H54 (cell line): ENCODE data around the gene PAQR3.
"Not testable (repeated sequence)": the region's sequence is repeated elsewhere in the genome, so short reads cannot be mapped to it uniquely, and the experiment has no call there.

Source experiments
- DNase-seq: peaks from one replicate; pipeline ENCODE4 v3.0.0; 2011; ENCODE audit warnings: low spot score, mixed read lengths; ENCODE audit not compliant: insufficient read length
- FAIRE-seq: peaks from 3 replicates; lab custom pipeline; 2011; peaks lifted over from hg19 to GRCh38; lab: Jason Lieb, UNC
- POLR2A ChIP-seq: IDR thresholded peaks from 2 replicates; pipeline ENCODE4 v1.6.1; 2011; ENCODE audit warnings: low read depth, mild to moderate bottlenecking, low read length

PAQR3 gene

GRCh38 chr4:78902298-78902697, 36.9 kb downstream of the PAQR3 start:
- DNase-seq (no peak), FAIRE-seq (no peak)
- TF ChIP-seq POLR2A, result no peak

- DNase-seq (no peak), FAIRE-seq (no peak)
- TF ChIP-seq POLR2A, result no peak
These were observed 37.4 kb downstream of the PAQR3 start for GRCh38 chr4:78901882-78902281.

GRCh38 chr4:78899302-78899701, 39.9 kb downstream of the PAQR3 start:
- no peak for TF ChIP-seq POLR2A
- no peak for DNase-seq
- FAIRE-seq, result no peak

GRCh38 chr4:78889955-78890354, 49.3 kb downstream of the PAQR3 start:
- FAIRE-seq (no peak), DNase-seq (no peak)
- TF ChIP-seq POLR2A, result no peak

- no peak for TF ChIP-seq POLR2A
- FAIRE-seq (no peak), DNase-seq (no peak)
These were observed 53.6 kb downstream of the PAQR3 start for GRCh38 chr4:78885598-78885997.

GRCh38 chr4:78880874-78881492, 58.3 kb downstream of the PAQR3 start:
- no peak for FAIRE-seq
- TF ChIP-seq POLR2A, result no peak
- DNase-seq, result no peak

- TF ChIP-seq POLR2A, result no peak
- FAIRE-seq, result no peak
- no peak for DNase-seq
These were observed 61.2 kb downstream of the PAQR3 start for GRCh38 chr4:78878031-78878430.

GRCh38 chr4:78876568-78877320, 62.5 kb downstream of the PAQR3 start:
- DNase-seq (no peak), FAIRE-seq (no peak)
- no peak for TF ChIP-seq POLR2A

- no peak for TF ChIP-seq POLR2A
- DNase-seq (no peak), FAIRE-seq (no peak)
These were observed 69.2 kb downstream of the PAQR3 start for GRCh38 chr4:78870056-78870455.

GRCh38 chr4:78868712-78869111, 70.5 kb downstream of the PAQR3 start:
- DNase-seq, FAIRE-seq: not testable (repeated sequence)

GRCh38 chr4:78865451-78865850, 73.8 kb downstream of the PAQR3 start:
- no peak for TF ChIP-seq POLR2A
- FAIRE-seq (no peak), DNase-seq (no peak)

GRCh38 chr4:78864405-78865024, 74.7 kb downstream of the PAQR3 start:
- no peak for DNase-seq
- no peak for TF ChIP-seq POLR2A
- no peak for FAIRE-seq

GRCh38 chr4:78863991-78864390, 75.2 kb downstream of the PAQR3 start:
- FAIRE-seq (no peak), DNase-seq (no peak)
- no peak for TF ChIP-seq POLR2A

- DNase-seq (no peak), FAIRE-seq (no peak)
- no peak for TF ChIP-seq POLR2A
These were observed 75.9 kb downstream of the PAQR3 start for GRCh38 chr4:78863254-78863869.
